Skeletal muscle tissue (tissue), 4 donors: ENCODE data around the gene TTN. TPM values are rescaled to one million over a fixed set of nuclear protein-coding genes. Genes with fewer than 3 reads are reported as not detected.

ENCODE experiments used
- H3K27ac ChIP-seq: one replicate; pipeline ENCODE4 v1.7.0; 2013; ENCODE audit warnings: mild to moderate bottlenecking, low read depth, low read length, inconsistent platforms
- H3K27me3 ChIP-seq, 3 donors: one replicate each; pipeline ENCODE4 v1.7.0; 2013; ENCODE audit warnings: low read length in 3 of 3; ENCODE audit not compliant: control insufficient read depth in 3 of 3, insufficient read depth in 3 of 3
- H3K36me3 ChIP-seq, 3 donors: one replicate each; pipeline ENCODE4 v1.7.0; 2013; ENCODE audit warnings: low read length in 3 of 3; ENCODE audit not compliant: control insufficient read depth in 3 of 3, insufficient read depth in 3 of 3
- H3K4me1 ChIP-seq, 3 donors: one replicate each; pipeline ENCODE4 v1.7.0; 2013; ENCODE audit warnings: low read length in 3 of 3, mild to moderate bottlenecking in 3 of 3; ENCODE audit not compliant: control insufficient read depth in 3 of 3, insufficient read depth in 3 of 3
- H3K4me3 ChIP-seq, 3 donors: one replicate each; pipeline ENCODE4 v1.7.0; 2013; ENCODE audit warnings: low read length in 3 of 3
- H3K9ac ChIP-seq, 3 donors: one replicate each; pipeline ENCODE4 v1.7.0; 2013; ENCODE audit warnings: low read length in 3 of 3, mild to moderate bottlenecking in 3 of 3, moderate library complexity in 2 of 3, low read depth in 1 of 3
- H3K9me3 ChIP-seq, 3 donors: one replicate each; pipeline ENCODE4 v1.7.0; 2013; ENCODE audit warnings: low read length in 3 of 3; ENCODE audit not compliant: control insufficient read depth in 3 of 3
- total RNA-seq: library from RNA; depleted of rRNA; stranded (reverse); fragments of >200 nt; gene quantifications from one replicate; pipeline ENCODE4 v1.2.3, GENCODE V29; 2014
- donor health status: Osteomylitis.

The TTN gene
- total RNA-seq, 1 donor from 2014 or later: 2,245 TPM

DNA sequence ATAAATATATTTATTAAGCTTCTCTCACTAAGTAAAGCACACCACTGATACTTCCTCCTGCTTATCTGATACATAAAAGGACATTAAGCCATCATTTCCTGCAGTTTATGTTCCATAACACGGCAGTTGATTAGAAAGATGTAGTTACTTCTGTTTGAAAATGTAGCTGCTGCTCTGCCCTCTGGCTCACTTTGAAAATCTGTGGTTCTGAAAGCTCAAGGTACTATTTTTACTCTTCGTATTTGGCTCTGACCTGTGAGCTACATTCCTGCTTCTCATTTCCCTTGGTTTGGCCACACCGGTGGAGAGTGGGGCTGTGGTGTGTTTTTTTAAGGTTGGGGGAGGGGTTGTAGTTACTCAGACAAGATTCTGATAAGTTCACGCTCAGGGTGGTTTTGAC, 12.8 kb upstream of the TTN start:
- Histone ChIP-seq H3K4me1 (peaks cover 0 to 4% (median 4%) of the 10 kb centered on the region in 3 donors), H3K9ac (peak overlapping the region; percentile 72 to 73 (median 73)), H3K36me3 (no peaks in the 10 kb centered on the region), H3K9me3 (no peaks in the 10 kb centered on the region), H3K4me3 (peak overlapping the region; percentile 49 to 58 (median 51)), H3K27ac (peak overlapping the region; percentile 78), H3K27me3 (no peaks in the 10 kb centered on the region)

DNA sequence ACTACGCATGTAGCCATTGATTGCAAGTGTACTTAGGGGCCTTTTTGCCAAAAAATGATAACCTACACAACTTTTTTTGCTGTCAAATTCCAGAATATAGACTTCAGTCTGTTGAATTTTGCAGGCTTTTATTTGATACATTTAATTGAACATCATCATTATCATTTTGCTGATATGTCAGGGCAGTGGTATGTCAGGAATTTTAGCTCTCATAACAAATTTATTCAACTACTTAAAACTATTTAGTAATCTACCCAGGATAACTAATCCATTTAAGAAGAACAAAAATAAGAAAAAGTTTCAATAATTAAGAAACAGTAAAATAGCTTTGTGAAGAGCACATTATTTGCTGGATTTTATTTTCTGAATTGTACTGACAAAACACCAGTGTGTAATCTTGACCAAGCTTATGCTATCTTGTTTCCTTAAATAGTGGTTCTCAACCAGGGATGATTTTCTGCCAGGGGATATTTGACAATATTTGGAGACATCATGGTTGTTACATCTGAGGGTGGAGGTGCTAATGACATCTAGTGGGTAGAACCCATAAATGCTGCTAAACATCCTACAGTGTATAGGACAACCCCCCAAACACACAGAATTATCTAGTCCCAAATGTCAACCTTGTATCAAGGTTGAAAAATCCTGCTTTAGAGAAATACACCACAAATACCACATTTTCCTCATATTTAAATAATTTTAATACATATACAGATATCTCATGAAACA, 12.1 kb upstream of the TTN start:
- Histone ChIP-seq H3K36me3 (no peaks in the 10 kb centered on the region), H3K27ac (peak overlapping the region; percentile 78), H3K27me3 (no peaks in the 10 kb centered on the region), H3K4me1 (peaks cover 0 to 4% (median 3%) of the 10 kb centered on the region in 3 donors), H3K9ac (peak overlapping the region; percentile 72 to 73 (median 73)), H3K4me3 (peak overlapping the region; percentile 49 to 58 (median 51)), H3K9me3 (no peaks in the 10 kb centered on the region)

DNA sequence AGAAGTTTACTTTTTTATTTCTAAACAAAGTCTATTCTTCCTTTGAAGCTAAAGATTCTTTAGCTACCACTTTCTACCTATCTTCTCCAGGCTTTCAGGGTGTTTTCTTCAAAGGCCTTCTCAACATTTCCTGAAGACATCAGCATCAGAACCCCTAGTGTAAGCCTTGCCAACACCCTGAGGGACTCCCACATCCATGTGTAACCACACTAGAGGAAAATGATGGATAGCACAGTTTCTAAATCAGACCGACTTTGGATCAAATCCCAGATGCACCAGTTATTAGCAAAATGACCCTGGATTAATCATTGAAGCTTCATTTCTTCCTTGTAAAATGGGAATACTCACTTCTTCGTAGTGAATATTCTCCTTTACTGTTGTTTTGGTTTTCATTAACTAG, 4.7 kb upstream of the TTN start:
- Histone ChIP-seq H3K27ac (no peak overlapping the region), H3K36me3 (no peaks in the 10 kb centered on the region), H3K4me1 (no peaks in the 10 kb centered on the region), H3K4me3 (no peak overlapping the region), H3K9me3 (no peaks in the 10 kb centered on the region), H3K9ac (no peak overlapping the region), H3K27me3 (no peaks in the 10 kb centered on the region)

DNA sequence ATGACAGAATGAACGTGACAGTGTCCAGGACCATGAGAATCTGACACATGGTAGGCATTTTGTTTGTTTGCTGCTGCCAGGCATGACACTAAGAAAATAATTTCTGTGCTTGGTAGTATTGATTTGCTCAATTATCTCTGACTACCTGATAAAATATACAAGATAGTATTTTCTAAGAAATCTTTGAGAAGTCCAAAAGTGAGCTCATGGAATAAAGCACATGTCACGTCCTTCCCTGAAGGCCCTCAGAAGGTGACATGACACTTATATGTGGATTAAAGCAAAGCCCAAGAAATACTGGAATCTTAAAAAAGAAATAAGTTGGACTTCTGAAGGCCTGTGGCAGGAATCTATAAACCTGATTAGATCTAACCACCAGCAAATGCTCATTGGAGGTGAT, 3.8 kb upstream of the TTN start:
- peak overlapping the region in 1 of 3 donors; percentile 36 for H3K9ac ChIP-seq
- H3K36me3 ChIP-seq: no peaks in the 10 kb centered on the region
- no peaks in the 10 kb centered on the region for H3K27me3 ChIP-seq
- H3K4me3 ChIP-seq: peak overlapping the region in 1 of 3 donors; percentile 6
- no peaks in the 10 kb centered on the region for H3K4me1 ChIP-seq
- no peaks in the 10 kb centered on the region for H3K9me3 ChIP-seq
- H3K27ac ChIP-seq: peak overlapping the region; percentile 97

DNA sequence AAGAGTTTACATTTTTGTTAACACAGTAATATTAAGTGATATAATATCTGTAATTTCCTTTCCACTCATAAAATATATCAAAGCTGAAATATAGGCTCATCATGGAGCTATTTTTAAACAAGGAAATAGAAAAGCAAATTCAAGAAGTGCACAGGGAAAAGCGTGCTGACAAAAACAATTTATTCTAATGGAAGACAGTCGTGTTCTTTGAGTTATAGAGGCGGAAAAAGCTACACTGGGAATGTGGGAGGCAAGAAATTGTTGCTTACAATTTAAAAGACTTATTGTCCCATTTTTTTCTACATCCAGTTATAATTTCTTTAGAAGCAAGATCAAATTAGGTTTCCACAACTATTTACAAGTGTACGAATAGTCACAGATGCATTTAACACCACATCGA, 3.2 kb upstream of the TTN start:
- Histone ChIP-seq H3K4me3 (peak overlapping the region in 1 of 3 donors; percentile 2), H3K4me1 (no peaks in the 10 kb centered on the region), H3K27me3 (no peaks in the 10 kb centered on the region), H3K36me3 (peaks cover 3 to 5% (median 3%) of the 10 kb centered on the region in 3 donors), H3K9me3 (no peaks in the 10 kb centered on the region), H3K27ac (peak overlapping the region; percentile 97), H3K9ac (peak overlapping the region in 2 of 3 donors; percentile 10 to 36)

DNA sequence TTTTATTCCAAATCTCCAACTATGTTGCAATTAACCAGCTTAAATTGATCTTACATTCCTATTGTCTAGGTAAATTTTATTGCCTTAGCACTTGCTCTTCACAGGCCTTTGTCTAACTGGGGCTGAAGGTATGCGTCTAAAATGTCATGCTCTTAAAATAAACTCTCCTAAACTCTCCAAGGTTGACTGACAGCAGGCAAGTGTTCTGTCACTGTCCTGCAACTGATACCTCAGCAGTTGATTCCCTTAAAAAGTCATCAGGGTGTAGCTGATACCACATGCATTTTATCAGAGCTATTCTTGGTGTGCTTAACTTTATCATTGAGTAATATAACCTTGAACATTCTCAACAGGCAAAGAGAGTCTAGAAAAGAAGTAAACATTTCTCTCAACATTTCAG, 680 bp downstream of the TTN start:
- Histone ChIP-seq H3K9ac (peak overlapping the region; percentile 85 to 98 (median 95)), H3K4me3 (peak overlapping the region; percentile 81 to 92 (median 84)), H3K36me3 (peaks cover 23 to 37% (median 34%) of the 10 kb centered on the region in 3 donors), H3K27ac (peak overlapping the region; percentile 97), H3K27me3 (no peaks in the 10 kb centered on the region), H3K4me1 (peaks cover 9 to 15% (median 9%) of the 10 kb centered on the region in 3 donors), H3K9me3 (no peaks in the 10 kb centered on the region)

DNA sequence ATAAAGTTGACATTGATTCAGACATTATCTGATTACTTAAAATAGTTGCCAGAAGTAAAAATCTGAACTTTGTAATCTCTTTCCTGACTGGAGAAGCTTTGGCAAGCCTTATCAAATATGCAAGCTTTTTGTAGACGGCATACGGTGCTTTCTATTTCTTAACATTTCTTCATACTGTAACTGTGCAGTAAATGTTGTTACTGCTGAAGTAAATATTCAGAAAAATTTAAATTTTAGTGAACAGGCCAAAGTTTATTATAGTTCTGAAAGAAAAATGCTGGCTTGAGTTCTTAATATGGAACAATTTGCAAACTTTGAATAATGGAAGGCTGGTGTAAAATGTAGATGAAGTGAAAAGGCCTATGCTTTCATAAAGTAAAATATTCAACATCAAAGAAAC, 1.8 kb downstream of the TTN start:
- H3K4me3 ChIP-seq: peak overlapping the region; percentile 81 to 92 (median 84)
- H3K27ac ChIP-seq: peak overlapping the region; percentile 97
- H3K27me3 ChIP-seq: no peaks in the 10 kb centered on the region
- H3K4me1 ChIP-seq: peaks cover 9 to 20% (median 11%) of the 10 kb centered on the region in 3 donors
- H3K9me3 ChIP-seq: no peaks in the 10 kb centered on the region
- H3K36me3 ChIP-seq: peaks cover 27 to 48% (median 38%) of the 10 kb centered on the region in 3 donors
- H3K9ac ChIP-seq: peak overlapping the region; percentile 85 to 95 (median 95)

DNA sequence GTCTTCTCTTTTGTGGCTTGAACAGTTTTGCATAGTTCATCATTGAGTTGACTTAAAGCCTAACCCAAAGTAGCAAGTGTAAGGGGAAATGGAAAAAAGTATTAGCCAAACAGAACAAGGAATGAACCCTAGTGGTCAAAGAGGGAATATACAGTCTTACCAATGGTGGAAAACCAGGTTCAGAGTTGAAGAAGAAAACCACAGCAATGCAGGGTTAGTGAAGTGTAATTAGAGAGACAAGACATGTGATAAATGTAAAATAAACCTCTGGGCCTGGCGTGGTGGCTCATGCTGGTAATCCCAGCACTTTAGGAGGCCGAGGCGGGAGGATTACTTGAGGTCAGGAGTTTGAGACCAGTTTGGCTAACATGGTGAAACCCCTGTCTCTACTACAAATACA, 2.4 kb downstream of the TTN start:
- H3K9me3 ChIP-seq: no peaks in the 10 kb centered on the region
- peak overlapping the region; percentile 81 to 92 (median 84) for H3K4me3 ChIP-seq
- H3K27ac ChIP-seq: peak overlapping the region; percentile 97
- peak overlapping the region; percentile 85 to 97 (median 95) for H3K9ac ChIP-seq
- peaks cover 32 to 54% (median 43%) of the 10 kb centered on the region in 3 donors for H3K36me3 ChIP-seq
- no peaks in the 10 kb centered on the region for H3K27me3 ChIP-seq
- peaks cover 13 to 24% (median 16%) of the 10 kb centered on the region in 3 donors for H3K4me1 ChIP-seq

DNA sequence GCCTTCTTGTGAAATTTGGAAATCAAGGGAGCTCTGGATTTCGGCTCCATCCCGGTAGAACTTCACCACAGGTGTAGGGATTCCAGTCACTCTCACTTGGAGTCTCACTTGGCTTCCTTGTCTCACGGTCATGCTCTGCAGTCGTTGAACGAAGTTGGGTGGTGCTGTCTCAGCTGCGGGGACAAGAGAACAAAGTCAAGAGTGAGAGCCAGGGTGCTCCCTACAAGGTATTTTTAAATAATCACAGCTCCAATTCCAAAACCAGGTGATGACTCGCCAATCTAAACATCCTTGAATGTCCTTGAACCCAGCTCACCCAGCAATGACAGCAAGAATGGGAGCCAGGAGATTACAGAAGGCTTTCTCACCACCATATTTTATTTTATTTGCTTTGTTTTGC, 6.7 kb downstream of the TTN start:
- peak overlapping the region; percentile 92 for H3K27ac ChIP-seq
- H3K36me3 ChIP-seq: peaks cover 58 to 81% (median 59%) of the 10 kb centered on the region in 3 donors
- H3K9ac ChIP-seq: peak overlapping the region; percentile 77 to 95 (median 85)
- H3K9me3 ChIP-seq: no peaks in the 10 kb centered on the region
- H3K4me3 ChIP-seq: peak overlapping the region; percentile 46 to 64 (median 60)
- H3K27me3 ChIP-seq: no peaks in the 10 kb centered on the region
- peaks cover 22 to 44% (median 24%) of the 10 kb centered on the region in 3 donors for H3K4me1 ChIP-seq

DNA sequence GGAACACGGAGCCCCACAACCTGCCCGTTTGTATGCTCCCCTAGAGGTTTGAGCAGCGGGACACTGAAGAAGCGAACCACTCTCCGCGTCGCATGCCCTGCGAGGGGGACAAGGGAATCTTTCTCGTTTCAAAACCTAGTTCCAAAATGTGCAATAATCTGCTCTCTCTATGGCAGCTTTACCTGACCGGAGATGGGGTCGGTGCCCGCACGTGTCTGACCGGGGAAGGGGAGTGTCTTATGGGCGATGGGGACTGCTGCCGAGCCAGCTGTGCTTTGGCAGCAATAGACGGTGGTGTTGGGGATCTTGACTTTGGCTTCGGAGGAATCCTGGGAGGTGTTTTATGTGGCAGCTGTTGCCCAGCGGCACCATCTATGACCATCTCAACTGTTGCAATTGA, 7.9 kb downstream of the TTN start:
- Histone ChIP-seq H3K9ac (peak overlapping the region; percentile 58 to 85 (median 67)), H3K27me3 (no peaks in the 10 kb centered on the region), H3K4me1 (peaks cover 30 to 56% (median 31%) of the 10 kb centered on the region in 3 donors), H3K27ac (peak overlapping the region; percentile 92), H3K4me3 (peak overlapping the region in 2 of 3 donors; percentile 24 to 54), H3K9me3 (no peaks in the 10 kb centered on the region), H3K36me3 (peaks cover 60 to 83% (median 63%) of the 10 kb centered on the region in 3 donors)
